ENCODE results near the gene SPATA1.

Gene SPATA1

DNA sequence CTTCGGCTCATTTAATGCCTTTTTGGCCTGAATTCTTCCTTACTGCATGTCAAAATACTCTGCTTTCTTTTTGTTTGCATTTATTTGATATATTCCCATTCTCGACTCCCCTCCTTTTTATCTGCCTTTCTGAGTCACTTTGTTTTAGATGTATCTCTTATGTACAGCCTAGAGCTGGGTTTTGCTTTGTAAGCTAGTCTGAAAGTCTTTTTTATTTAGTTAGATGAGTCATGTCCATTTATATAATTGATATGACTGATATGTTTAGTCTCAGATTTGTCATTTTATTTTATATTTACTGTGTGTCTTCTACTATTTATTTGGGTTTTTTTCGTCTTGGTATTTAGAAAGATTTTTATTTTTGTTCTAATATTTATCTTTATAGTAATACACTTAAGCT is 33.8 kb downstream of the SPATA1 start:
- peak in 1 of 2 donors; percentile 28 for DNase-seq (ENCODE audit: low read depth in 2 of 2)
- no peak overlapping the region for H3K4me3 ChIP-seq (replicated peaks in 1 of 2; ENCODE audit: low read depth in 2 of 2, low read length in 2 of 2)
- no peak for TF ChIP-seq CTCF (IDR thresholded peaks at IDR 0.05; ENCODE audit: low read depth, low read length)

GRCh38 chr1:84540759-84541158 is 34.6 kb downstream of the SPATA1 start:
- no peak for TF ChIP-seq CTCF (IDR thresholded peaks at IDR 0.05; ENCODE audit: low read depth, low read length)
- H3K4me3 ChIP-seq (replicated peaks in 1 of 2; ENCODE audit: low read depth in 2 of 2, low read length in 2 of 2) = no peak overlapping the region

DNA sequence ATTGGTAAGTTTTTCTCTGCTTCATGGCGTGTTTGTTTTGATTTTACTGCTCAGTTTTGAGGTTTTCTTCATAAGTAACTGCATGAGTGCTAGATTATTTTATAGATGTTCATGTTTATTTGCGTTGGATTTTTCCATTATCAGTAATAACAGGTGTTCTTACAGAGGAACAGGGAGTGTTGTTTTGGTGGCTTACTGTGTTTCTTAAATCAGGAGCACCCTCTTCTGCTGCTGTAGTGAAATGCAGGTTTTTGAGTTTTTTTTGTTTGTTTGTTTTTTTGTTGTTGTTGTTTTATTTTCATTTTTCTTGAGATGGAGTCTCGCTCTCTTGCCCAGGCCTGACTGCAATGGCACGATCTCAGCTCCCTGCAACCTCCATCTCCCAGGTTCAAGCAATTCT is 35.5 kb downstream of the SPATA1 start:
- peak in 1 of 2 donors; percentile 16 for DNase-seq (ENCODE audit: low read depth in 2 of 2)
- TF ChIP-seq CTCF (IDR thresholded peaks at IDR 0.05; ENCODE audit: low read depth, low read length) = peak; percentile 7
- H3K4me3 ChIP-seq (replicated peaks in 1 of 2; ENCODE audit: low read depth in 2 of 2, low read length in 2 of 2) = no peak overlapping the region

More at GRCh38 chr1:84540759-84541158, 34.6 kb downstream of the SPATA1 start:
- no peak for DNase-seq (ENCODE audit: low read depth in 2 of 2)

GRCh38 chr1:84550826-84551225 is 44.6 kb downstream of the SPATA1 start:
- peak; percentile 45 to 50 for DNase-seq (ENCODE audit: low read depth in 2 of 2)
- TF ChIP-seq CTCF (IDR thresholded peaks at IDR 0.05; ENCODE audit: low read depth, low read length) = no peak
- no peak overlapping the region for H3K4me3 ChIP-seq (replicated peaks in 1 of 2; ENCODE audit: low read depth in 2 of 2, low read length in 2 of 2)

DNA sequence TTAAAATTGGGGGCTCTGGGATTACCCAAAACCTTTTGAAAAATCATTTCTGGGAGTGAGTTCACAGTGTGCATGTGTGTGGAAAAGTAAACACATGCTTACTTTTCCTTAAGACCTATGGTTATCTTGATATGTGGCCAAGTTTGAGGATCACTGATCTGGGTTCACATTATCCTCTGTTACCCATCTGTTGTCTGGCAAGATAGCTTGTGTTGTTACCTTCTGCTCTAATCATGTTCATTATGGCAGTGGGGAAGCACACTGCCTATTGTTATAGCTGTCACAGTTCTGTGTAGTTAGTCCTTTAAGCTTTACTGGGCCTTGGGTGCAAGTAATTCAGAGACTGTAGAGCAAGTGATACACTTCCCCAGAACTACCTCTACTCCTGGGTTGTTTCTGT is 63.0 kb downstream of the SPATA1 start:
- TF ChIP-seq CTCF (IDR thresholded peaks at IDR 0.05; ENCODE audit: low read depth, low read length) = no peak
- DNase-seq (ENCODE audit: low read depth in 2 of 2) = no peak
- H3K4me3 ChIP-seq (replicated peaks in 1 of 2; ENCODE audit: low read depth in 2 of 2, low read length in 2 of 2) = no peak overlapping the region

DNA sequence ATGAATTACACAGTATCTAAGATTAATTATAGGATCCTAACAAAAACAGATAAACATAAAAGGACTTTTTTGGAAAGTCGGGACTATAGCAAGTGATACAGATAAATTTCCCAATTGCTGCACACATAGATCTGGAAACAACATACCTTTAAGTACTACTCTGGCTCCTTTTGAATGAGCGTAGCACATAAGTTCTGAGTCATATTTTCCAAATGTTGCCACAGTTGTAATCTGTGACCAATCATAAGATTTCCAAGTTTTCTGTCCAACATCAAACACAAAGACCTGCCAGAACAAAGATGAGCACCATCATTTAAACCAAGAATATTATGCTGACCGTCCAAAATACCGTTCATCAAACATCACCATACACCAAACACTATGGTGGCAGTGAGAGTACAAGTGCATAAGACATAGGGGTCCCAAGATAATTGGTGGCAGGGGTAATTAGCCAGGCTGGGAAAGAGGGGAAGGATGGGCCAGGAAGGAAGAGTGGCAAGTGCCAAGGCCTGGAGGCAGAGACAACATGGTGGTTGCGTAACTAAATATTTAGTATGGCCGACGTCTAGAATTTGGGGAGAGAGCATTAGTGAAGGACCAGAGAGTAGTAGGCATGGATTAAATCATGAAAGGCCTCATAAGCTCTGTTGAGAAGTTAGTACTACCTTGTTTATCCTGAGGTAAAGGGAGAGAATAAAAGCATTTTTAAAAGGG is 64.4 kb downstream of the SPATA1 start:
- TF ChIP-seq CTCF (IDR thresholded peaks at IDR 0.05; ENCODE audit: low read depth, low read length) = no peak
- DNase-seq (ENCODE audit: low read depth in 2 of 2) = peak; percentile 39 to 59
- no peak overlapping the region for H3K4me3 ChIP-seq (replicated peaks in 1 of 2; ENCODE audit: low read depth in 2 of 2, low read length in 2 of 2)

DNA sequence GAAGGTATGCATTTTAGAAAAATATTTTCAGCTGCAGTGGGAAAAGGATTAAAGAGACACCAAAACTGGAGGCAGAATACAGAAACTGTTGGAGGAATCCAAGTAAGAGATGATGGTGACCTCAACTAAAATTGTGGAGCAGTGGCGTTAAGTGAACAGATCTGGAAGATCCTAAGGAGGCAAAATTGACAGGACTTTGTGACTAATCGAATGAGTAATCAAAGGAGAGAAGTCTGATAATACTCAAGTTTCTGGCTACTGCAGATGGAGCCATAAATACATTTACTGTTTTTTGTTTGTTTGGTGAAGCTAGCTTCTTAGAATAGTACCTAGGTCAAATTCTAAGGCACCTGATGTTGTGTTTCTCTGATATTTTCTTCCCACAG is 65.0 kb downstream of the SPATA1 start:
- DNase-seq (ENCODE audit: low read depth in 2 of 2) = peak in 1 of 2 donors; percentile 42
- TF ChIP-seq CTCF (IDR thresholded peaks at IDR 0.05; ENCODE audit: low read depth, low read length) = no peak
- H3K4me3 ChIP-seq (replicated peaks in 1 of 2; ENCODE audit: low read depth in 2 of 2, low read length in 2 of 2) = no peak overlapping the region

Data from cardiac fibroblast (primary cell).